SK-N-SH treated with all-trans-retinoic acid at 6 μM for 48 hours (cell line): Measurements from ENCODE around the gene LPXN.

ENCODE experiments used
- ESRRG ChIP-seq: fragments of 250-450 bp; sonication (Bioruptor Pico); IDR thresholded peaks from 2 replicates; pipeline ENCODE4 v1.6.1; 2021; ENCODE audit warnings: mild to moderate bottlenecking
- ISL1 ChIP-seq: fragments of 250-450 bp; sonication (Bioruptor Pico); IDR thresholded peaks from 2 replicates; pipeline ENCODE4 v2.1.2; 2022; ENCODE audit warnings: mild to moderate bottlenecking, moderate library complexity
- PATZ1 ChIP-seq: fragments of 250-450 bp; sonication (Bioruptor Pico); IDR thresholded peaks from 2 replicates; pipeline ENCODE4 v1.8.0; 2020; ENCODE audit warnings: mild to moderate bottlenecking, moderate library complexity, borderline replicate concordance
- POU6F1 ChIP-seq: fragments of 250-450 bp; sonication (Bioruptor Pico); IDR thresholded peaks from 2 replicates; pipeline ENCODE4 v1.8.0; 2021; ENCODE audit warnings: low read depth, mild to moderate bottlenecking, moderate library complexity, borderline replicate concordance
- RARB ChIP-seq: fragments of 250-450 bp; sonication (Bioruptor Pico); IDR thresholded peaks from 2 replicates; pipeline ENCODE4 v1.8.0; 2021; ENCODE audit warnings: mild to moderate bottlenecking, moderate library complexity

- no peak for TF ChIP-seq POU6F1 (CRISPR knock-in tag)
- TF ChIP-seq ISL1 (CRISPR knock-in tag) = no peak
- TF ChIP-seq ESRRG = no peak
- no peak for TF ChIP-seq PATZ1
- no peak for TF ChIP-seq RARB (CRISPR knock-in tag)
Measured at GRCh38 chr11:58567889-58568512, 7.7 kb downstream of the LPXN start.
